ENCODE measurements around the gene CGA. TPM values are rescaled to one million over a fixed set of nuclear protein-coding genes. Genes with fewer than 3 reads are reported as not detected.

CGA gene
- total and polyA plus RNA-seq, 7 donors: not detected

DNA sequence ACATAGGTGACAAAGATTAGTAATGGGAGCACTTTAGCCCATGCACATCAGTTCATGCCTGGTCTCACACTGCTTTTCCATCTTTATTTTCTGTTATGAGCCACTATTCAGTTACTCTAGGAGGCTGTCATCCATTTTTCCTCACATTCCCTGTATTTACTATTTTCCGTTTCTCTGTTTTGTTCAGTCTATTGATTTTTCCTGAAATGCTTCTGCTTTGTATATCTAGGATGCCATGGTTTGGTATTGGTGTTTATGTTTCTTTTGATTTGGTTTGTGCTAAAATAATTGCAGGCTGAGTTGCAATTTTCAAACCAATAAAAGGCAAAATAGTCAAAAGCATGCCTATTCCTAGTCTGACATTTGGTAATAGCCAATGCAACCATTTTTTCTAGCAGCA lies 31.6 kb upstream of the CGA start:
- TF ChIP-seq POLR2AphosphoS5 (IDR thresholded peaks at IDR 0.05): no peak
- TF ChIP-seq, protein P1, sequence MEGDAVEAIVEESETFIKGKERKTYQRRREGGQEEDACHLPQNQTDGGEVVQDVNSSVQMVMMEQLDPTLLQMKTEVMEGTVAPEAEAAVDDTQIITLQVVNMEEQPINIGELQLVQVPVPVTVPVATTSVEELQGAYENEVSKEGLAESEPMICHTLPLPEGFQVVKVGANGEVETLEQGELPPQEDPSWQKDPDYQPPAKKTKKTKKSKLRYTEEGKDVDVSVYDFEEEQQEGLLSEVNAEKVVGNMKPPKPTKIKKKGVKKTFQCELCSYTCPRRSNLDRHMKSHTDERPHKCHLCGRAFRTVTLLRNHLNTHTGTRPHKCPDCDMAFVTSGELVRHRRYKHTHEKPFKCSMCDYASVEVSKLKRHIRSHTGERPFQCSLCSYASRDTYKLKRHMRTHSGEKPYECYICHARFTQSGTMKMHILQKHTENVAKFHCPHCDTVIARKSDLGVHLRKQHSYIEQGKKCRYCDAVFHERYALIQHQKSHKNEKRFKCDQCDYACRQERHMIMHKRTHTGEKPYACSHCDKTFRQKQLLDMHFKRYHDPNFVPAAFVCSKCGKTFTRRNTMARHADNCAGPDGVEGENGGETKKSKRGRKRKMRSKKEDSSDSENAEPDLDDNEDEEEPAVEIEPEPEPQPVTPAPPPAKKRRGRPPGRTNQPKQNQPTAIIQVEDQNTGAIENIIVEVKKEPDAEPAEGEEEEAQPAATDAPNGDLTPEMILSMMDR (IDR thresholded peaks at IDR 0.05): no peak
- no peak for TF ChIP-seq POLR2A (IDR thresholded peaks at IDR 0.05)
- TF ChIP-seq EP300 (IDR thresholded peaks at IDR 0.05): no peak
- WGBS, 2 donors: 50 to 84% methylated on average over 1 of the region's 1 CpG
- no peak for DNase-seq

DNA sequence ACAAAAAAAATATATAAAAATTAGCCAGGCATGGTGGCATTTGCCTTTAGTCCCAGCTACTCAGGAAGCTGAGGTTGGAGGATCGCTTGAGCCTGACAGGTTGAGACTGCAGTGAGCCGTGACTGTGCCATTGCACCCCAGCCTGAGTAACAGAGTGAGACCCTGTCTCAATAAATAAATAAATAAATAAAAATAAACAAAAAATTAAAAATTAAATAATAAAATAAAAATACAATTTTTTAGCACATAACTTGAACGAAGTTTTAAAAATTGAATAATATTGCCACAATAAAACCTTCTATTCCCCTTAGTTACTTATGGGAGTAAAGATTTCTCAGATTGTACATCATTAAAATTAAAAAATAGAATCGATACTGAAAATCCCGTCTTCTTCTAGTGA lies 29.2 kb upstream of the CGA start:
- TF ChIP-seq POLR2AphosphoS5 (IDR thresholded peaks at IDR 0.05): no peak
- TF ChIP-seq, protein P1 (IDR thresholded peaks at IDR 0.05): no peak
- no peak for TF ChIP-seq EP300 (IDR thresholded peaks at IDR 0.05)
- no peak for TF ChIP-seq POLR2A (IDR thresholded peaks at IDR 0.05)
- intact Hi-C loops (cut with DNase I): no loop called here
- H3K27ac ChIP-seq: no peak overlapping the region
- H3K27me3 ChIP-seq: peaks cover 0 to 20% (median 8%) of the 10 kb centered on the region in 3 donors
- H3K36me3 ChIP-seq: no peaks in the 10 kb centered on the region
- 87 to 95% methylated on average over 5 of the region's 5 CpGs for WGBS, 2 donors
- DNase-seq: no peak
- no peak overlapping the region for H3K4me3 ChIP-seq
- no peaks in the 10 kb centered on the region for H3K9me3 ChIP-seq
- no peaks in the 10 kb centered on the region for H3K4me1 ChIP-seq

More for the DNA sequence above, 31.6 kb upstream of the CGA start:
- no peak overlapping the region for H3K4me3 ChIP-seq
- intact Hi-C loops (cut with DNase I): no loop called here
- H3K27me3 ChIP-seq: peaks cover 0 to 20% (median 8%) of the 10 kb centered on the region in 3 donors
- no peaks in the 10 kb centered on the region for H3K9me3 ChIP-seq
- no peaks in the 10 kb centered on the region for H3K36me3 ChIP-seq
- H3K27ac ChIP-seq: no peak overlapping the region
- H3K4me1 ChIP-seq: no peaks in the 10 kb centered on the region

DNA sequence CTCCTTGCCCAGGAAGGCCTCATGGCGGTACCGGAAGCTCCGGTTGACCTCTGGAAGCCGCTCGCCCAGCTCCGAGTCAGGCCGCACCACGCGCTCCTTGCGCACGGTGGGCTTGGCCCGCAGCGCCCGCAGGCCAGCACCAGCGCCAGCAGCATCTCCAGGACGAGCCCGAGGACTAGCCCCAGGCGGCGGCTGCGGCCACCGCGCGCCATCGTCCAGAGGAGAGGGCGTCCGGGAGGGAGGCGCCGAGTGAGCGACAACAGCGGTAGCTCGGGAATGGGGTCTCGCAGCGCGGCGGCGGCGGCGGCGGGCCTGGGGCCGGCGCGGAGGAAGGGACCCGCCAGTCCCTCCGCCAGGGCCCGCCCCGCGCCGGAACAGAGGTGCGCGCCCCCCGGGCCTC lies 27.6 kb upstream of the CGA start:
- intact Hi-C loops (cut with DNase I): no loop called here
- no peaks in the 10 kb centered on the region for H3K36me3 ChIP-seq
- H3K27me3 ChIP-seq: peaks cover 0 to 20% (median 8%) of the 10 kb centered on the region in 3 donors
- H3K9me3 ChIP-seq: no peaks in the 10 kb centered on the region
- TF ChIP-seq EP300 (IDR thresholded peaks at IDR 0.05) (no peak), POLR2AphosphoS5 (IDR thresholded peaks at IDR 0.05) (no peak), POLR2A (IDR thresholded peaks at IDR 0.05) (no peak)
- TF ChIP-seq, protein P1 (IDR thresholded peaks at IDR 0.05): no peak
- H3K27ac ChIP-seq: no peak overlapping the region
- no peak for DNase-seq
- peak overlapping the region in 1 of 4 donors; percentile 7 for H3K4me3 ChIP-seq
- WGBS, 2 donors: 56 to 77% methylated on average over 51 of the region's 51 CpGs
- H3K4me1 ChIP-seq: no peaks in the 10 kb centered on the region

DNA sequence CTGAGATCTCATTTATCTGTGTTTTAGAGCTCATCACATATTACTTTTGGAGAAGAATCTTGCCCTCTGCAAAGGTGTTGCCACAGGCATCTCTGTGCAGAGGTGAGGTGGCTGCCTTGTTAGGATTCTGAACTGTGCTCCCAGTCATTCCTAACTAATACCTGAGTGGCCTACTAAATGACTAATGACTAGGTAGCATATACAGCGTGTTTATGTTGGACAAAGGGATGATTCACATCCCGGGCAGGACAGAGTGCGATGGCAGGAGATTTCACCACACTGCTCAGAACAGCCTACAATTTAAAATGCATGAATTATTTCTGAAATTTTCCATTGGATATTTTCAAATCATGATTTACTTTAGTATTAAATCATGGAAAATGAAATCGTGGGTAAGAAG lies 23.1 kb upstream of the CGA start:
- no peak for TF ChIP-seq POLR2A (IDR thresholded peaks at IDR 0.05)
- no peak for TF ChIP-seq POLR2AphosphoS5 (IDR thresholded peaks at IDR 0.05)
- TF ChIP-seq, protein P1 (IDR thresholded peaks at IDR 0.05): no peak
- TF ChIP-seq EP300 (IDR thresholded peaks at IDR 0.05): no peak
- 88 to 91% methylated on average over 4 of the region's 4 CpGs for WGBS, 2 donors
- H3K27me3 ChIP-seq: peaks cover 0 to 9% (median 8%) of the 10 kb centered on the region in 3 donors
- no peaks in the 10 kb centered on the region for H3K36me3 ChIP-seq
- no peak overlapping the region for H3K4me3 ChIP-seq
- no peak for DNase-seq
- no peaks in the 10 kb centered on the region for H3K4me1 ChIP-seq
- intact Hi-C loops (cut with DNase I): no loop called here
- H3K9me3 ChIP-seq: no peaks in the 10 kb centered on the region
- no peak overlapping the region for H3K27ac ChIP-seq

DNA sequence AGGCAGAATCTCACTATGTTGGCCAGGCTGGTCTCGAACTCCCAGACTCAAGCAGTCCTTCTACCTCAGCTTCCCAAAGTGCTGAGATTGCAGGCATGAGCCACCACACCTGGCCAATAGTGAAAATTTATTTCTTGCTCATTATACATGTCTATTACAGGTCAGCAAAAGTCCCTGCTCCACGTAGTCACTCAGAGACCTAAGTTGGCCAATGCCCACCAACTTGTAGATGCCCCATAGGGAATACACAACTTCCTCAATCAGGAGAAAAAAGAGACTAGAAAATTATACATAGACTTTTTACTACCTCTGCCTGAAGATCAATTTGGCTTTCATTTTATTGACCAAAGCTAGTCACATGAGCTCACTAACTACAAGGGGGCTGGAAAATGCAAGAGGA lies 22.0 kb upstream of the CGA start:
- intact Hi-C loops (cut with DNase I): no loop called here
- no peak for TF ChIP-seq POLR2A (IDR thresholded peaks at IDR 0.05)
- no peaks in the 10 kb centered on the region for H3K27me3 ChIP-seq
- H3K4me1 ChIP-seq: no peaks in the 10 kb centered on the region
- no peak for DNase-seq
- WGBS, 2 donors: 72 to 82% methylated on average over 2 of the region's 2 CpGs
- H3K36me3 ChIP-seq: no peaks in the 10 kb centered on the region
- H3K4me3 ChIP-seq: no peak overlapping the region
- H3K9me3 ChIP-seq: no peaks in the 10 kb centered on the region
- no peak overlapping the region for H3K27ac ChIP-seq
